OCI-LY7 (cell line): ENCODE results near the gene CASP10.
"Not testable (repeated sequence)": the region's sequence is repeated elsewhere in the genome, so short reads cannot be mapped to it uniquely, and the experiment has no call there.

ENCODE experiments used
- EZH2phosphoT487 ChIP-seq: fragments of 200-600 bp; sonication (generic); IDR thresholded peaks from 2 replicates; pipeline ENCODE4 v1.6.1; 2018; ENCODE audit warnings: low read depth, borderline replicate concordance, mild to moderate bottlenecking, mixed run types, antibody characterized with exemption, low read length, moderate library complexity, mixed read lengths
- TF ChIP-seq, protein P1 (sequence below): fragments of 200-600 bp; sonication (generic); conservative IDR thresholded peaks from 2 replicates; pipeline ENCODE4 v1.5.1; 2014; ENCODE audit warnings: mild to moderate bottlenecking, antibody characterized with exemption, low read length, moderate library complexity, mixed read lengths

DNA sequence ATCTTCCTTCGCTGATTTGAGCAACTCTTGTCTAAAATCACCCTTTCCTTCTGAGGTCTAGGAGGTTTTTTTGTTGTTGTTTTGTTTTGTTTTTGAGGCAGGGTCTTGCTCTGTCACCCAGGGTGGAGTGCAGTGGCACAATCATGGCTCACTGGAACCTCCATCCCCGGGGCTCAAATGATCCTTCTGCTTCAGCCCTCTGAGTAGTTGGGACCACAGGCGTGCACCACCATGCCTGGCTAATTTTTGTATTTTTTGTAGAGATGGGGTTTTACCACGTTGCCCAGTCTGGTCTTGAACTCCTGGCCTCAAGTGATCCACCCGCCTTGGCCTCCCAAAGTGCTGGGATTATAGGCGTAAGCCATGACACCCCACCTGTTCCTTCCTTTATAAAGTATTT lies 1.3 kb downstream of the CASP10 start:
- TF ChIP-seq, protein P1, sequence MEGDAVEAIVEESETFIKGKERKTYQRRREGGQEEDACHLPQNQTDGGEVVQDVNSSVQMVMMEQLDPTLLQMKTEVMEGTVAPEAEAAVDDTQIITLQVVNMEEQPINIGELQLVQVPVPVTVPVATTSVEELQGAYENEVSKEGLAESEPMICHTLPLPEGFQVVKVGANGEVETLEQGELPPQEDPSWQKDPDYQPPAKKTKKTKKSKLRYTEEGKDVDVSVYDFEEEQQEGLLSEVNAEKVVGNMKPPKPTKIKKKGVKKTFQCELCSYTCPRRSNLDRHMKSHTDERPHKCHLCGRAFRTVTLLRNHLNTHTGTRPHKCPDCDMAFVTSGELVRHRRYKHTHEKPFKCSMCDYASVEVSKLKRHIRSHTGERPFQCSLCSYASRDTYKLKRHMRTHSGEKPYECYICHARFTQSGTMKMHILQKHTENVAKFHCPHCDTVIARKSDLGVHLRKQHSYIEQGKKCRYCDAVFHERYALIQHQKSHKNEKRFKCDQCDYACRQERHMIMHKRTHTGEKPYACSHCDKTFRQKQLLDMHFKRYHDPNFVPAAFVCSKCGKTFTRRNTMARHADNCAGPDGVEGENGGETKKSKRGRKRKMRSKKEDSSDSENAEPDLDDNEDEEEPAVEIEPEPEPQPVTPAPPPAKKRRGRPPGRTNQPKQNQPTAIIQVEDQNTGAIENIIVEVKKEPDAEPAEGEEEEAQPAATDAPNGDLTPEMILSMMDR = not testable (repeated sequence)
- not testable (repeated sequence) for TF ChIP-seq EZH2phosphoT487
